ENCODE measurements around the gene TTC21A.

Gene TTC21A

DNA sequence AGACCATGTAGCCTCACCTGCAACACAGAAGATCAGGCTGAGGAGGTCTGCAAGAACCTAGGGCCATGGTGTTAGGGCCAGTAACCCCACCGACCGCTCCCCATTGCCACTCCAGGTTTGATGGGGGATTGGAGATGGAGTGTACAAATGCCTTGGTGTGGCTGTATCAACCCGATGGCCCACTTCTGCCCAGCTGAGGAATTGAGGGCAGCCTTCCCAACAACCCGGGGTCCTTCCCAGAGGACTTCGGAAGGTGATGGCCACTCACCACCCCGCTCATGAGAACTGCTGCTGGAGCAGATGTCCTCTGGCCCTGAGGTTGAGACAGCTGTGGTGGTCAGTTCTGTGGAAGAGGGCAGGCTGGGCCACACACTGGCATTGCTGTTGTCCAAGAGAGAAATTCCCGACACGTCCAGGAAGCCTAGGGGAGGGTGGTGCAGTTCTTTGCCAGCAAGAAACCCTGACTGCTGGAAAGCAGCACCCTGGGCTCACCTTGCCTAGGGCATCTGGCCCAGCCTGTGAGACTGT, 8.9 kb upstream of the TTC21A start:
- H3K27ac ChIP-seq (ENCODE audit: insufficient read depth, low read depth, low read length, poor library complexity, severe bottlenecking) = no peak overlapping the region
- H3K4me3 ChIP-seq (ENCODE audit: insufficient read depth, low read depth, low read length) = no peak overlapping the region
- no peaks in the 10 kb centered on the region for H3K4me1 ChIP-seq (ENCODE audit: control insufficient read depth, insufficient read depth, low read length)
- no peaks in the 10 kb centered on the region for H3K9me3 ChIP-seq (ENCODE audit: control insufficient read depth, low read length)
- H3K36me3 ChIP-seq (ENCODE audit: control insufficient read depth, insufficient read depth, low read length) = peaks cover 44% of the 10 kb centered on the region
- 95 to 96% methylated on average over 8 of the region's 8 CpGs for WGBS, 2 experiments
- H3K27me3 ChIP-seq (ENCODE audit: control insufficient read depth, insufficient read depth, low read length, poor library complexity, severe bottlenecking) = no peaks in the 10 kb centered on the region

DNA sequence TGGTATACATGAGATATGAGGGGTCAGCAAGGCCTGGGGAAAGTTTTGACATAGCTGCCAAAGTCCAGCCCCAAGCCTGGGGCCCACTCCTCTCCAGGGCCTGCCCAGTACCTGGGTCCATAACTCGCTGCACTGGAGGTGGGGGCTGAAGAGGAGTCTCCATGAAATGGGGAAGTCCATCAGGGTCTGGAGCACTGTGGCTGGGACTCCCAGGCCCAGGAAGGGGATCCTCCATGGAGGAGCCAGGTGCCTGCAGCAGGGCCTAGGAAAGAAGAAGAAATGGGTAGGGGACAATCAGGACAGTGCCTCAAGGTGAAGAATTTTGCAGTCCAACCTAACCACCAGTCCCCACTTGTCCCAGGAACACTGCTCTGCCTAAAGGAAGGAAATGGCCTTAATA, 8.2 kb upstream of the TTC21A start:
- no peaks in the 10 kb centered on the region for H3K27me3 ChIP-seq (ENCODE audit: control insufficient read depth, insufficient read depth, low read length, poor library complexity, severe bottlenecking)
- no peaks in the 10 kb centered on the region for H3K9me3 ChIP-seq (ENCODE audit: control insufficient read depth, low read length)
- peaks cover 40% of the 10 kb centered on the region for H3K36me3 ChIP-seq (ENCODE audit: control insufficient read depth, insufficient read depth, low read length)
- H3K27ac ChIP-seq (ENCODE audit: insufficient read depth, low read depth, low read length, poor library complexity, severe bottlenecking) = no peak overlapping the region
- H3K4me3 ChIP-seq (ENCODE audit: insufficient read depth, low read depth, low read length) = no peak overlapping the region
- WGBS, 2 experiments = 90 to 100% methylated on average over 1 of the region's 1 CpG
- H3K4me1 ChIP-seq (ENCODE audit: control insufficient read depth, insufficient read depth, low read length) = no peaks in the 10 kb centered on the region

DNA sequence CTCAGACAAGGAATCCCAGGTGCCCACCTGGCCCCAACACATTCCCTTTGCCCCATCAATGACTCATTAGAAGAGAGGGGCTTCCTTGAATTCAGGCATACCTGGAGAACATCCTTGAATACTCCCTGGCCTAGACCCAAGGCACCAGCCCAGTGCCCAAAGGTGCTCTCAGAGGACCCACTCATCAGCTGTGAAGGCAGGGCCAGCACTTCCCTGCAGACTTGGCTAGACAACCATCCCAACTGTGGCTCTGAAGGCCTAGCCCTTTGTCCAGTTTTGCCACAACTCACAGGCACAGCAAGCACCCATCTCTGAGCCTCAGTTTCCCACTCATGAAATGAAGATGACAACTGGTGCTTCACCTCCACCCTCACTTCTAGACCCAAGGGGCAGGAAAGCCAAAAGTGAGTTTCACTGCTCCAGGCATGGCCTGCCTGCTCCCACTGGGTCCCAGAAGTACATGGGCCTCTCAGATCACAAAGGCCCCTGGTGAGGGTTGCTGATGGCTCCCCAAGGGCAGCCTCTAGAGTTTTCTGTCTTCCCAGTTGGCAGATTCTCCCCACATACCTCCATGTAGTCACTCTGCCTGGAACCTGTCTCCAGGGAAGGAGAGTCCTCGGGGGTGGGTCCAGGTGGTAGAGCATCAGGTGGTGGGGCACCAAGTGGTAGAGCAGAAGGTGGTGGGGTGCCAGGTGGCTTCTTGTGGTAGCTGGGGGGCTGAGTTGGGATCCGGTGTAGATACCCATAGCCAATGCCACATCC, 7.6 kb upstream of the TTC21A start:
- Histone ChIP-seq H3K36me3 (ENCODE audit: control insufficient read depth, insufficient read depth, low read length) (peaks cover 40% of the 10 kb centered on the region), H3K4me1 (ENCODE audit: control insufficient read depth, insufficient read depth, low read length) (no peaks in the 10 kb centered on the region), H3K9me3 (ENCODE audit: control insufficient read depth, low read length) (no peaks in the 10 kb centered on the region), H3K4me3 (ENCODE audit: insufficient read depth, low read depth, low read length) (no peak overlapping the region), H3K27ac (ENCODE audit: insufficient read depth, low read depth, low read length, poor library complexity, severe bottlenecking) (no peak overlapping the region), H3K27me3 (ENCODE audit: control insufficient read depth, insufficient read depth, low read length, poor library complexity, severe bottlenecking) (no peaks in the 10 kb centered on the region)
- 83 to 96% methylated on average over 2 of the region's 2 CpGs for WGBS, 2 experiments

DNA sequence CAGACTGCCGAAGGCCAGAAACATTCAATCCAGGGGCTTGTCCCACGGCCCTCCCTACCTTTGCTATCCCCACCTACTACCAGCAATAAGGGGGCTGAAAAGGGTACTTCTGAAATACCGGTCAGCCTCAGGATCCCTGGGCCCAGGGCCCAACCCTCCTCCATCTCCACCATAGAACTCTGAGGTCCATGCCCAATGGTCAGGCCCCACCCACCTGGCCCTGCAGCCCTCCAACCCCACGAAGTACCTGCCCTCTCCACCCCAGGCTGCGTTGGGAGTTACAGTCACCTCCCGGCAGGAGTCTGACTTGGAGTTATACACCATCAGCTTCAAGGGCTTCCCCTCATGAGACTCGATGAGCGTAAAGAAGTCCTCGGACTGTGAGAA, 7.0 kb upstream of the TTC21A start:
- H3K4me1 ChIP-seq (ENCODE audit: control insufficient read depth, insufficient read depth, low read length) = no peaks in the 10 kb centered on the region
- H3K4me3 ChIP-seq (ENCODE audit: insufficient read depth, low read depth, low read length) = no peak overlapping the region
- H3K9me3 ChIP-seq (ENCODE audit: control insufficient read depth, low read length) = no peaks in the 10 kb centered on the region
- no peaks in the 10 kb centered on the region for H3K27me3 ChIP-seq (ENCODE audit: control insufficient read depth, insufficient read depth, low read length, poor library complexity, severe bottlenecking)
- H3K27ac ChIP-seq (ENCODE audit: insufficient read depth, low read depth, low read length, poor library complexity, severe bottlenecking) = no peak overlapping the region
- 92 to 94% methylated on average over 9 of the region's 9 CpGs for WGBS, 2 experiments
- H3K36me3 ChIP-seq (ENCODE audit: control insufficient read depth, insufficient read depth, low read length) = peaks cover 36% of the 10 kb centered on the region

DNA sequence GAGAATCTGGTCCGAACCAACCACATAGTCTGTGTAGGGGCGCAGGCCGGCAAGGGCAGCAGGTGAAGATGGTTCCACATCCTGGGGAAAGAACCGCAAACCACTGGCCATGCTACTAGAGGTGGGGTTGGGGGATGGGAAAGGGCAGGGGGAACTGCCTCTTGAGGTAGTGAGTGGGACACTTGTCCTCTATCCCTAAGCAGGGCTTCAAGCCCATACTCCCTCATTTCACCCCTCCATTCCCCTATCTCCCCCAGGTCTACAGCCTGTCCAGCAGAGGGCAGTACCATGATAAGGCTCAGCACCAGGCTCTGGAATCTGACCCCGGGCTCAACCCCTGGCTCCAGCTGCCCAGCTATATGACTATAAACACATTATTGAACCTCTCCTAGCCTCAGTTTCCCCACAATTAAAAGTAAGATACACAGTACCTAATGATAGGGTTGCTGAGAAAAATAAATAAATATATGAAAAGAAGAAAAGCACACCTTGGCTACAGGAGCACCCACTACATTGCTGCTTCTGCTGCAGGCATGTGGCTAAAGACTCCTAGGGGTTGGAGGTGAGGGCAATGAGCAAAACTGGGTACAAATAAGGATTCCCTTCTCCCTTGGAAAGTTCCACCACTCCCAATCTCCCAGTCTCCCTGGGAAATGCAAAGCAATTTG, 6.3 kb upstream of the TTC21A start:
- no peaks in the 10 kb centered on the region for H3K9me3 ChIP-seq (ENCODE audit: control insufficient read depth, low read length)
- peaks cover 5% of the 10 kb centered on the region for H3K4me1 ChIP-seq (ENCODE audit: control insufficient read depth, insufficient read depth, low read length)
- 88 to 91% methylated on average over 5 of the region's 5 CpGs for WGBS, 2 experiments
- no peak overlapping the region for H3K27ac ChIP-seq (ENCODE audit: insufficient read depth, low read depth, low read length, poor library complexity, severe bottlenecking)
- H3K36me3 ChIP-seq (ENCODE audit: control insufficient read depth, insufficient read depth, low read length) = peaks cover 30% of the 10 kb centered on the region
- H3K4me3 ChIP-seq (ENCODE audit: insufficient read depth, low read depth, low read length) = no peak overlapping the region
- H3K27me3 ChIP-seq (ENCODE audit: control insufficient read depth, insufficient read depth, low read length, poor library complexity, severe bottlenecking) = peaks cover 3% of the 10 kb centered on the region

DNA sequence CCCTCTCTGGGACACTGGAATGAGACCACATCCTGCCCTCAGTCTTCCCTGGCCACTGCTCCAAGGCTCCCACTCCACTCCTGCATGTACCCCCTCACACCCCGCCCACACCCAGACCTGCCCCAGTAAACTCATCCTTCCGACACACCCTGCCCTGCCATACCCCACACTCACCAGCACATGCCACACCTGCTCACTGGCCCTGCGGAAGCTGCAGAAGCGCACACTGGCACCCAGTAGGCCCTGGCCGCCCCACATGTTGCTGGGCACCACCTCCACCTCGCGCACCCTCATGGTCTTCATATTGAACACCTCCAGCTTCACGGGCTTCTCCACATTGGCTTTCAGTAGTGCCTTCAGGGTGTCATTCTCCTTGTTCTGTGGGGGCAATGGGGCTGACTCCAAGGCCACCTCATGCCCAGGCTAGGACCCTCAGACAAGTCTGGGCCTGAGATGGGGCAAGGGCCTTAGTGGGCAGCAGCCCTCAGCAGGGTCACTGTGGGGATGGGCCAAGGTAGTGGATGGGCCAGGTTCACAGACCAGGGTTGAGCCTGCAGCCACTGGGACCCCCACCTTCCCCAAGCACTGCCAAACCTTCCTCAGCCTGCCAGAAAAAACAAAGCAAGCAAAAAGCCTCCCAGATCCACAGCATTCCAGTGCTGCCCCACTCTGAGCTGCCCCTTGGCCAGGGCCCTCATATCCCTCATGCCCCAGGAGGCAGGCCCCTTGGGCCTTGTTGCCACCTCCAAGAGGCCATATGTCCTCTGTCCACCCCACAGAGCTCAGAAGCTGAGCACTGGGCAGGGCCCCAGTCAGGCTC, 4.8 kb upstream of the TTC21A start:
- Histone ChIP-seq H3K27me3 (ENCODE audit: control insufficient read depth, insufficient read depth, low read length, poor library complexity, severe bottlenecking) (peaks cover 7% of the 10 kb centered on the region), H3K4me3 (ENCODE audit: insufficient read depth, low read depth, low read length) (no peak overlapping the region), H3K27ac (ENCODE audit: insufficient read depth, low read depth, low read length, poor library complexity, severe bottlenecking) (no peak overlapping the region), H3K4me1 (ENCODE audit: control insufficient read depth, insufficient read depth, low read length) (peaks cover 8% of the 10 kb centered on the region), H3K36me3 (ENCODE audit: control insufficient read depth, insufficient read depth, low read length) (peaks cover 22% of the 10 kb centered on the region), H3K9me3 (ENCODE audit: control insufficient read depth, low read length) (no peaks in the 10 kb centered on the region)
- WGBS, 2 experiments = 95% methylated on average over 8 of the region's 8 CpGs

DNA sequence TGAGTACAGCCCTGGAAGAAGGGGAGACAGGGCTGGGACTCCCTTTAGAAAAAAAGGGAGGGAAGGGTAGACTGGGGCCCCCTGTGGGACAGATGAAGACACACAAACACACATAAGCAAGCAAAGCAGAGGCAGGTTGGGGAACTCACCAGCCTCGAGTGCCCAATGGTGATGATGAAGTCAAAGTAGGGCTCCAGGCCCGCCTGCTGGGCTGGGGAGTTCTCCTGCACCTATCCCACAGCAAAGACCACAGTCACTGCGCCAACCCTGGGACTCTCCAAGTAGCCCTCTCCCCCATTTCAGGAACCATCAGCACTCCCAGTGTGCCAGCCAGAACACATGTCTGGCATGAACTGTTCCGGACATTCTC, 4.2 kb upstream of the TTC21A start:
- H3K27me3 ChIP-seq (ENCODE audit: control insufficient read depth, insufficient read depth, low read length, poor library complexity, severe bottlenecking) = peaks cover 8% of the 10 kb centered on the region
- WGBS, 2 experiments = 87% methylated on average over 4 of the region's 4 CpGs

DNA sequence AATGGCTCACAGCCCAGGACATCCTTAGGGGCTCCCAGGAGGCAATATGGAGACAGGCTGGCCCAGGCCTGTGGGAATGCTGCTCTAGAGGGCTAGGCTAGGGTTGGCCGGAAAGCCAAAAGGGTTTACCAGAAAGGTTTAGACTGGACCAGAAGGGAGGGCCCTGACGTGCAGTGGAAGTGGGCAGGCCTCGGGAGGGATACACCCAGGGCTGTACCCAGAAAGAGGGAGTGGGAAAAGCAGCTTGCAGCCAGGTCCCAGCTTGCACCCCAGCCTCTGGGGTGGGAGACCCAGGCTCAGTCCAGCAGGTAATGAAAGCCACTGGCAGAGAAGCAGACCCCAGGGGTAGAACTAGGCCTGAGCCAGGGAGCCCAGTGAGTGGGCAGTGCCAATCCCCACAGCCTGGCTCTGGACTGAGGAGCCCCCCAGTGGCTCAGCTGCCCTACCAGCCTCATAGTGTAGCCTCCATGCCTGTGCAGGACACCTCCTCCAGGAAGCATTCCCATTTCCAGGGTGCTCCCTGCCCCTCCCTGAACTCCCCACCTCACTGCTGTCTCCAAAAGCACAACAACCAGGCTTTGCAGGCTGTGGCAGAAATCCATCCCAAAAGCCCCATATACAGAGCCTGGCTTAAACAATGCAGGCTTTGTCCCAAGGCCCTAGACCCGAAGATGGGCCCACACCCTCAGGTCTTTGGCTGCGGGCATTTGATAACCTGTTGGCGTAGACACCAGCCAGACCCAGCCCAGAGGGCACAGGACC, 3.5 kb upstream of the TTC21A start:
- Histone ChIP-seq H3K4me3 (ENCODE audit: insufficient read depth, low read depth, low read length) (no peak overlapping the region), H3K9me3 (ENCODE audit: control insufficient read depth, low read length) (no peaks in the 10 kb centered on the region), H3K36me3 (ENCODE audit: control insufficient read depth, insufficient read depth, low read length) (peaks cover 9% of the 10 kb centered on the region), H3K27me3 (ENCODE audit: control insufficient read depth, insufficient read depth, low read length, poor library complexity, severe bottlenecking) (peaks cover 13% of the 10 kb centered on the region), H3K4me1 (ENCODE audit: control insufficient read depth, insufficient read depth, low read length) (peaks cover 8% of the 10 kb centered on the region), H3K27ac (ENCODE audit: insufficient read depth, low read depth, low read length, poor library complexity, severe bottlenecking) (no peak overlapping the region)
- 95% methylated on average over 6 of the region's 6 CpGs for WGBS, 2 experiments

More for the DNA sequence above, 4.2 kb upstream of the TTC21A start:
- Histone ChIP-seq H3K4me3 (ENCODE audit: insufficient read depth, low read depth, low read length) (no peak overlapping the region), H3K27ac (ENCODE audit: insufficient read depth, low read depth, low read length, poor library complexity, severe bottlenecking) (no peak overlapping the region), H3K36me3 (ENCODE audit: control insufficient read depth, insufficient read depth, low read length) (peaks cover 16% of the 10 kb centered on the region), H3K4me1 (ENCODE audit: control insufficient read depth, insufficient read depth, low read length) (peaks cover 8% of the 10 kb centered on the region), H3K9me3 (ENCODE audit: control insufficient read depth, low read length) (no peaks in the 10 kb centered on the region)

DNA sequence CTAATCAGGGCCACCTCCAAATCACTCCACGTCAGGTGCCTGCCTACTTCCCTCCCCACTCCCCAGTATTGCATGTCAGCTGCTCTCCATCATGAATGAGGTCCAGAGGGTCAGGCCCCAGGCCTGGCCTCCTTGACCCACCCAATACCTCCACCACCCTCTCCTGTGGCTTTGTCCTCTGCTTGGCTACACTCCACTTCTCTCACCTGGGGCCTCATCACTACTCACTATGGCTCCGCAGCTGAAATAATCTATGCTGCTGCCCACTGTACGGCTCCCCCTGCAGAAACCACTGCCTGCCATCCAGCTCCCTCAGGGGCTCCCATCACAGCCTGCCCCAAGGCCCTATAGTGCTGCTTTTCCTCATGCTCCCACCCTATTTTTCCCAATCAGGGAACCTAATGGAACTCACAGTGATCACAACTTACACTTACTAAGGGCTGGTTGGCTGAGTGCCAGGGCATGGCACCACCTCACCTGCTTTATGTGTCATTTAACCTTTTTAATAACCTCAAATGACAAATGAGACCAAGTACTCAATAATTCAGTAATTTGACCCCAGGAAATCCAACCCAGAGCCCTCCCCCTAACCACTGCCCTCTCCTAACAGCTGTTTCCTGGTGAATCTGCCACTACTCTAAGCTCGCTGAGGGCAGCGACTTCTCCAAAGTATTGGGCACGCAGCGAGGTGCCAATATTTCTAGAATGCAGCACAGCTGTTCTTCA, 2.4 kb upstream of the TTC21A start:
- peaks cover under 1% of the 10 kb centered on the region for H3K36me3 ChIP-seq (ENCODE audit: control insufficient read depth, insufficient read depth, low read length)
- H3K4me1 ChIP-seq (ENCODE audit: control insufficient read depth, insufficient read depth, low read length) = peaks cover 8% of the 10 kb centered on the region
- H3K4me3 ChIP-seq (ENCODE audit: insufficient read depth, low read depth, low read length) = no peak overlapping the region
- H3K9me3 ChIP-seq (ENCODE audit: control insufficient read depth, low read length) = no peaks in the 10 kb centered on the region
- H3K27ac ChIP-seq (ENCODE audit: insufficient read depth, low read depth, low read length, poor library complexity, severe bottlenecking) = no peak overlapping the region
- 92 to 93% methylated on average over 7 of the region's 7 CpGs for WGBS, 2 experiments
- H3K27me3 ChIP-seq (ENCODE audit: control insufficient read depth, insufficient read depth, low read length, poor library complexity, severe bottlenecking) = peaks cover 13% of the 10 kb centered on the region
